Measurements from ENCODE around the gene SELENOH.

- TF ChIP-seq CTCF (IDR thresholded peaks at IDR 0.05) (no peak), POLR2A (IDR thresholded peaks at IDR 0.05) (no peak)
Observed at GRCh38 chr11:57746920-57747319, 5.6 kb downstream of the SELENOH start.
